GM12891 (cell line): ENCODE measurements around the gene CUL1.

Source experiments
- DNase-seq: peaks from one replicate; pipeline ENCODE4 v3.0.0; 2011; ENCODE audit warnings: low spot score; ENCODE audit not compliant: insufficient read length
- FAIRE-seq: peaks from 2 replicates; lab custom pipeline; 2011; peaks lifted over from hg19 to GRCh38; lab: Jason Lieb, UNC
- PAX5 ChIP-seq: IDR thresholded peaks from 2 replicates; pipeline ENCODE4 v1.6.1; 2011; ENCODE audit warnings: low read length, moderate library complexity, mild to moderate bottlenecking; ENCODE audit not compliant: insufficient read depth, severe bottlenecking
- POLR2A ChIP-seq: IDR thresholded peaks from 2 replicates; pipeline ENCODE4 v1.6.1; 2011; ENCODE audit warnings: low read depth, low read length, control low read depth
- POLR2AphosphoS5 ChIP-seq: IDR thresholded peaks from 2 replicates; pipeline ENCODE4 v1.6.1; 2011; ENCODE audit warnings: low read depth, low read length, control low read depth
- POU2F2 ChIP-seq: IDR thresholded peaks from 2 replicates; pipeline ENCODE4 v1.6.1; 2011; ENCODE audit warnings: low read depth, mild to moderate bottlenecking, control low read depth, low read length, moderate library complexity
- SPI1 ChIP-seq: IDR thresholded peaks from 2 replicates; pipeline ENCODE4 v1.6.1; 2011; ENCODE audit warnings: low read depth, low read length, control low read depth
- TAF1 ChIP-seq: IDR thresholded peaks from 2 replicates; pipeline ENCODE4 v1.6.1; 2011; ENCODE audit warnings: low read depth, low read length, control low read depth

The CUL1 gene

DNA sequence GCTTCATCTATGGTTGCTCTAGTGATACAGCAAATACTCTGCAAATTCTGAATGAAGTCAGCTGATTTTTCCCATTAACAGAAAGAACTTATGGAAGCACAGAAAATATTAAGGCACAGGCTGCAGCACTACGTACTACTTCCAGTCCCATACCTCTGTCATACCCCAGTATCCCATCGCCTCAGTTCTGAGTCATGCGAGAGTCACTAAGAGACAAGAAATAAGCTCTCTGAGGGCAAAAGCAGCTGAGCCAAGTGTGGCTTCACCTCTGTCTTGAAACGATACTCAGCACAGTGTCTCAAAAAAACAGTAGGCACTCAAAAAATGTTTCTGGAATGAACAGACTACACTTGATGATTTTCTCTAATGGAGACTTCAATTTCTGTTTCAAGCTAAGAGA is 137.2 kb downstream of the CUL1 start:
- no peak for TF ChIP-seq TAF1
- TF ChIP-seq POU2F2, result no peak
- TF ChIP-seq POLR2A, result no peak
- no peak for TF ChIP-seq PAX5
- TF ChIP-seq POLR2AphosphoS5, result no peak
- no peak for TF ChIP-seq SPI1
- FAIRE-seq, result no peak
- no peak for DNase-seq

- TF ChIP-seq POLR2AphosphoS5 (no peak), POU2F2 (no peak), POLR2A (no peak), SPI1 (no peak), PAX5 (no peak)
- FAIRE-seq, result no peak
- no peak for DNase-seq
Observed at GRCh38 chr7:148838905-148839304, 140.2 kb downstream of the CUL1 start.

- TF ChIP-seq PAX5 (no peak), POLR2AphosphoS5 (no peak), SPI1 (no peak), POLR2A (no peak), TAF1 (no peak), POU2F2 (no peak)
- FAIRE-seq (peak; percentile 33), DNase-seq (no peak)
Observed at GRCh38 chr7:148847815-148848734, 149.4 kb downstream of the CUL1 start.

DNA sequence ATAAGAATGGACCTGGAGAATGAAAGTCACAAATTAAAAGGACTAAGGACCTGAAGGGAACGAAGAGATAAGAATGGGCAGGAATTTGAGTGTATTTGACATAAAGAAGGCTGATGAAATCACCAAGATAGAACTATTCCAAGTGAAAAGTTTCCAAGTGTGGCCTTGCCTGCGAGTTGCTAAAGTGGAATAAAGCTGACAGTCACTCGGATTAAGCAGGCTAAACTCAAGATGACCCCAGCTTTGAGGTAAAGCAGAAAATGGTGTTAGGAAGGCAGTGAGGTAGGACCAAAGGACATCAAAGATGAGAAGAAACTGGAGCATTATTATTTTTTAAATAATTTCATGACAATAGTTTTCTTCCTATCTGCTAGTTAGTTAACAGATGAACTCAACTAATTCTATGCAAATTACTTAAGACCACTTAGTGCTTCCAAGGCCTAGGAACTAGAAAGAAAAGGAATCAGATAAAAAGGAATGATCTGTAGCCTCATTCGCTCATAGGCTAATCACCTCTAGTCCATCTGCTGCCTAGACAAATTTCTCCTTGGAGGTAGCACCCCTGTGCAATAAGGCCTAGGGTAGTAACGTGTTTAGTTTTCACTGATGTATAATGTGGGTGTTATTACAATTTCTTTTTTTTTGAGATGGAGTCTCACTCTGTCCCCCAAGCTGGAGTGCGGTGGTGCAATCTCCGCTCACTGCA is 150.8 kb downstream of the CUL1 start:
- TF ChIP-seq POLR2AphosphoS5 (no peak), TAF1 (no peak), PAX5 (no peak)
- FAIRE-seq, result no peak

DNA sequence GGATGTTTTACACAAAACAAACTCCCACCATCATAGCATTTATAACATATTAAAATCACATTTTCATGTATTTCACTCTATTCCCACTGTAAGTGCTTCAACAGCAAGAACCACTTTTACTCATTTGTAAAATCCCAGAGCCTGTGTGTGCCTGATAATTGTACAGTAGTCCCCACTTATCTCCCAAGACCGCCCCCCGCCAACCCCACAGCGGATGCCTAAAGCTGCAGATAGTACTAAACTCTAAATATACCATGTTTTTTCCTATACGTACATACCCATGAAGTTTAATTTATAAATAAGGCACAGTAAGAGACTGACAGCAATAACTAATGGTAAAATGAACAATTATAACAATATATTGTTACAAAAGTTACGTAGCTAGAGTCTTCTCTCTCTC is 151.9 kb downstream of the CUL1 start:
- no peak for DNase-seq
- no peak for TF ChIP-seq TAF1
- no peak for FAIRE-seq

More for the DNA sequence above, 150.8 kb downstream of the CUL1 start:
- no peak for DNase-seq
